IMR-90 (cell line): ENCODE results near the gene DSE.

ENCODE experiments used
- BHLHE40 ChIP-seq: fragments of 150-350 bp; IDR thresholded peaks from 2 replicates; pipeline ENCODE4 v1.6.1; 2016; ENCODE audit warnings: mild to moderate bottlenecking, low read depth, low read length
- CTCF ChIP-seq: conservative IDR thresholded peaks from 2 replicates; pipeline ENCODE4 v1.5.1; 2012; ENCODE audit warnings: mild to moderate bottlenecking, low read depth, low read length, improper control_type of control experiment
- FOS ChIP-seq: fragments of 150-350 bp; IDR thresholded peaks from 2 replicates; pipeline ENCODE4 v1.6.1; 2016; ENCODE audit warnings: low read depth, low read length
- MAFK ChIP-seq: IDR thresholded peaks from 2 replicates; pipeline ENCODE4 v1.6.1; 2012; ENCODE audit warnings: low read depth, low read length, improper control_type of control experiment
- POLR2A ChIP-seq: IDR thresholded peaks from 2 replicates; pipeline ENCODE4 v1.6.1; 2012; ENCODE audit warnings: mild to moderate bottlenecking, low read depth, low read length
- RAD21 ChIP-seq: IDR thresholded peaks from 2 replicates; pipeline ENCODE4 v1.6.1; 2012; ENCODE audit warnings: low read length, improper control_type of control experiment
- RCOR1 ChIP-seq: IDR thresholded peaks from 2 replicates; pipeline ENCODE4 v1.6.1; 2012; ENCODE audit warnings: mild to moderate bottlenecking, low read length, improper control_type of control experiment; ENCODE audit not compliant: insufficient replicate concordance
- RFX5 ChIP-seq: IDR thresholded peaks from 2 replicates; pipeline ENCODE4 v1.8.0; 2012; ENCODE audit warnings: low read depth, mild to moderate bottlenecking, low read length, moderate library complexity
- SMC3 ChIP-seq: fragments of 150-350 bp; IDR thresholded peaks from 2 replicates; pipeline ENCODE4 v1.6.1; 2016; ENCODE audit warnings: low read depth, mild to moderate bottlenecking, antibody characterized with exemption, low read length, moderate library complexity
- USF2 ChIP-seq: fragments of 150-350 bp; IDR thresholded peaks from 2 replicates; pipeline ENCODE4 v1.6.1; 2017; ENCODE audit warnings: mild to moderate bottlenecking, antibody characterized with exemption, low read length, low read depth

- TF ChIP-seq CTCF (no peak), RFX5 (no peak), FOS (no peak), SMC3 (no peak), BHLHE40 (no peak), POLR2A (no peak), USF2 (no peak), RCOR1 (no peak), MAFK (no peak), RAD21 (no peak)
These were observed 55.8 kb downstream of the DSE start for GRCh38 chr6:116426551-116426950.
